Endothelial cell (in vitro differentiated cells): ENCODE measurements around the gene CHST11. TPM values are rescaled to one million over a fixed set of nuclear protein-coding genes. Genes with fewer than 3 reads are reported as not detected.

Source experiments
- DNase-seq: peaks from one replicate; pipeline ENCODE4 v3.0.0; 2021; ENCODE audit warnings: low spot score
- H3K27ac Mint-ChIP-seq: one replicate; pipeline ENCODE4 v1.8.0; 2021; ENCODE audit warnings: mixed read lengths, inconsistent platforms; ENCODE audit not compliant: unreplicated experiment
- H3K27me3 Mint-ChIP-seq: one replicate; pipeline ENCODE4 v1.8.0; 2021; ENCODE audit warnings: mild to moderate bottlenecking, moderate library complexity, mixed read lengths, inconsistent platforms; ENCODE audit not compliant: unreplicated experiment
- H3K36me3 Mint-ChIP-seq: one replicate; pipeline ENCODE4 v1.8.0; 2021; ENCODE audit warnings: mild to moderate bottlenecking, low read depth, mixed read lengths, inconsistent platforms; ENCODE audit not compliant: unreplicated experiment
- H3K4me1 Mint-ChIP-seq: one replicate; pipeline ENCODE4 v1.8.0; 2021; ENCODE audit warnings: mild to moderate bottlenecking, mixed read lengths, inconsistent platforms; ENCODE audit not compliant: unreplicated experiment
- H3K4me3 Mint-ChIP-seq: one replicate; pipeline ENCODE4 v1.8.0; 2021; ENCODE audit warnings: mild to moderate bottlenecking, mixed read lengths, inconsistent platforms; ENCODE audit not compliant: unreplicated experiment
- H3K9me3 Mint-ChIP-seq: one replicate; pipeline ENCODE4 v1.8.0; 2021; ENCODE audit warnings: mixed read lengths, inconsistent platforms; ENCODE audit not compliant: unreplicated experiment
- total RNA-seq: library from RNA; stranded (reverse); fragmentation: NEBNext Ultra II Directional; extraction: Animal tissue kit (Norgen Biotek cat#: 25700); gene quantifications from one replicate; pipeline ENCODE4 v1.2.1, GENCODE V29; 2021; ENCODE audit not compliant: unreplicated experiment
- TF ChIP-seq, protein P1 (sequence below): fragments of 200-600 bp; sonication (generic); IDR thresholded peaks from one replicate; pipeline ENCODE4 v1.5.0; 2021; ENCODE audit warnings: antibody characterized with exemption; ENCODE audit not compliant: unreplicated experiment

Gene CHST11
- total RNA-seq, 1 donor from 2014 or later, result 11.8 TPM

- no peaks in the 10 kb centered on the region for H3K9me3 Mint-ChIP-seq
Observed at GRCh38 chr12:104579718-104580495, 123.2 kb downstream of the CHST11 start.

DNA sequence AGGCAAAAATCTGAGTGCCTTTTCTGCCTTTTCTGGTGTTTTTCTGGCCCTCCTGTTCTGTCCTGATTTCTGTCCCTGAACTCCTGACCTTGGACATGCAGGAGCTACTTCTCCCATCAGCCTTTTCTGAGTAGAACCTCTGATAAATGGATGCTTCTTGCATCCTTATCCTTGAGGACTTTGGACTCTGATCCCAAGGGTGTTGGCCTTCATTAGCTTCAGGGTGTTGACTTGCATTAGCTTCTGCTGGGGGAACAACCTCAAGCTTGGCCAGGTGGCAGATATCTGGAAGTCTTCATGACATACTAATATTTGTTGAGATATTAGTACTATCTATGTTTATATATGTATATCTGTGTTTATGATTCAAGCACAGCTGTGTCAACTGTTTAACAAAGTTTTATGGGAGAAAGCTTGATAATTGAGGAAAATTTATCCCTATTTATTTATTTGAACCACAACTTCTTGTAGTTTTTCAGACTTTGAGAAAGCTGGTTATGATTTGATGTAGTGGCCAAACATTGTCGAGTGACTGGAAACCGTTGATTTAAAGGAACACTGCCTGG lies 124.3 kb downstream of the CHST11 start:
- H3K9me3 Mint-ChIP-seq, result no peaks in the 10 kb centered on the region
- H3K27ac Mint-ChIP-seq, result no peak overlapping the region
- no peaks in the 10 kb centered on the region for H3K27me3 Mint-ChIP-seq
- no peak for DNase-seq
- TF ChIP-seq, protein P1, sequence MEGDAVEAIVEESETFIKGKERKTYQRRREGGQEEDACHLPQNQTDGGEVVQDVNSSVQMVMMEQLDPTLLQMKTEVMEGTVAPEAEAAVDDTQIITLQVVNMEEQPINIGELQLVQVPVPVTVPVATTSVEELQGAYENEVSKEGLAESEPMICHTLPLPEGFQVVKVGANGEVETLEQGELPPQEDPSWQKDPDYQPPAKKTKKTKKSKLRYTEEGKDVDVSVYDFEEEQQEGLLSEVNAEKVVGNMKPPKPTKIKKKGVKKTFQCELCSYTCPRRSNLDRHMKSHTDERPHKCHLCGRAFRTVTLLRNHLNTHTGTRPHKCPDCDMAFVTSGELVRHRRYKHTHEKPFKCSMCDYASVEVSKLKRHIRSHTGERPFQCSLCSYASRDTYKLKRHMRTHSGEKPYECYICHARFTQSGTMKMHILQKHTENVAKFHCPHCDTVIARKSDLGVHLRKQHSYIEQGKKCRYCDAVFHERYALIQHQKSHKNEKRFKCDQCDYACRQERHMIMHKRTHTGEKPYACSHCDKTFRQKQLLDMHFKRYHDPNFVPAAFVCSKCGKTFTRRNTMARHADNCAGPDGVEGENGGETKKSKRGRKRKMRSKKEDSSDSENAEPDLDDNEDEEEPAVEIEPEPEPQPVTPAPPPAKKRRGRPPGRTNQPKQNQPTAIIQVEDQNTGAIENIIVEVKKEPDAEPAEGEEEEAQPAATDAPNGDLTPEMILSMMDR, result no peak
- H3K36me3 Mint-ChIP-seq, result no peaks in the 10 kb centered on the region
- H3K4me1 Mint-ChIP-seq, result no peaks in the 10 kb centered on the region
- no peak overlapping the region for H3K4me3 Mint-ChIP-seq

More at GRCh38 chr12:104579718-104580495, 123.2 kb downstream of the CHST11 start:
- no peak for DNase-seq
- H3K4me1 Mint-ChIP-seq, result no peaks in the 10 kb centered on the region
- H3K27ac Mint-ChIP-seq, result no peak overlapping the region
- H3K36me3 Mint-ChIP-seq, result no peaks in the 10 kb centered on the region
- TF ChIP-seq, protein P1, result no peak
- no peaks in the 10 kb centered on the region for H3K27me3 Mint-ChIP-seq
- no peak overlapping the region for H3K4me3 Mint-ChIP-seq

- Mint-ChIP-seq H3K27ac (no peak overlapping the region), H3K4me1 (no peaks in the 10 kb centered on the region), H3K4me3 (no peak overlapping the region), H3K36me3 (no peaks in the 10 kb centered on the region), H3K27me3 (no peaks in the 10 kb centered on the region), H3K9me3 (no peaks in the 10 kb centered on the region)
- no peak for DNase-seq
- TF ChIP-seq, protein P1, result no peak
Observed at GRCh38 chr12:104582739-104583138, 126.0 kb downstream of the CHST11 start.

DNA sequence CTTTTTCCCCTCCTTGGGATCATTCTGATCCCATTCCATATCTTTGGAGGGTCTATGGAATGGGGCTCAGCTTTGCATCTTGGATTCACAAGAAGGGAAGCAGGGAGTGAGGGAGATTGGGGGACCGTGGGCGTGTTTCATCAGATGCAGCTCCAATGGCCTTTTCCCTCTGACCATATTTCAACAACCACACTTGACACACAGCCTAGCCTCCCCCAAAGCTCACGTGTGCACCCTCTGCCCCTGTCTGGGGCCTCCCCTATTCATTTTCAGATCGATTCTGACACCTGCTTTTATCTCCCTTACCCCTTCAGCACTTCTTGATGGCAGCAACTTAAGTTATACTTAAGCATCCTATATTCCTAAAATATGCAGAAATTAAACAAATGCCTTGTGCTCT lies 126.6 kb downstream of the CHST11 start:
- no peaks in the 10 kb centered on the region for H3K36me3 Mint-ChIP-seq
- DNase-seq, result no peak
- TF ChIP-seq, protein P1, result no peak
- no peaks in the 10 kb centered on the region for H3K9me3 Mint-ChIP-seq
- H3K27ac Mint-ChIP-seq, result no peak overlapping the region
- H3K4me3 Mint-ChIP-seq, result no peak overlapping the region
- peaks cover 3% of the 10 kb centered on the region for H3K27me3 Mint-ChIP-seq
- H3K4me1 Mint-ChIP-seq, result no peaks in the 10 kb centered on the region

DNA sequence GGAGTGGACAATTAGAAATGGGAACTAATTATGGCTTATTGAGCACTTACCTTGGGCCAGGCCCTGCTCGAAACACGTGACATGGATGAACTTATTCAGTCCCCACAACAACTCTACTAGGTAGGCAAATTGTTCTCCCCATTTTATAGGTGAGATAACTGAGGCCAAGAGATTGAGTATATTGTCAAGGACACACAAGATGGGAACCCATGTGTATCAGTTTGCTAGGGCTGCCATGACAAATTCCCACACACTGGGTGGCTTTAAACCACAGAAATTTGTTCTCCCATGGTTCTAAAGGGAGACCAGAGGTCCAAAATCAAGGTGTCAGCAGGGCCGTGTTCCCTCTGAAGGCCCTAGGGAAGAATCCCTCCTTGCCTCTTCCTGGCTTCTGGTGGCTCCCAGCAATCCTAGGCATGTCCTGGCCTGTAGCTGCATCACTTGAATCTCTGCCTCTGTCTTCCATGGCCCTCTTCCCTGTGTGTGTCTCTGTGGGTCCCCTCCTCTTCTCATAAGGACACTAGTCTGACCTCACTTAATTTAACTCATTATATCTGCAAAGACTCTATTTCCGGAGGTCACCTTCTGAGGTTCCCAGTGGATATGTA lies 128.8 kb downstream of the CHST11 start:
- TF ChIP-seq, protein P1, result no peak
- Mint-ChIP-seq H3K27ac (no peak overlapping the region), H3K36me3 (no peaks in the 10 kb centered on the region), H3K27me3 (peaks cover 3% of the 10 kb centered on the region), H3K9me3 (no peaks in the 10 kb centered on the region), H3K4me1 (no peaks in the 10 kb centered on the region), H3K4me3 (no peak overlapping the region)
- no peak for DNase-seq
